Skin of body (tissue), 2 donors: ENCODE results near the gene ABHD17A. TPM values are rescaled to one million over a fixed set of nuclear protein-coding genes. Genes with fewer than 3 reads are reported as not detected.

Experiments used
- DNase-seq: peaks from one replicate; lab custom pipeline; 2025; lab: John Stamatoyannopoulos, UW
- total RNA-seq: library from RNA; depleted of rRNA; stranded (reverse); fragments of >200 nt; gene quantifications from one replicate; pipeline ENCODE4 v1.2.3, GENCODE V29; 2014

The ABHD17A gene
- total RNA-seq, 1 donor from 2014 or later, result 28.3 TPM

GRCh38 chr19:1864480-1865171 is 20.7 kb downstream of the ABHD17A start:
- DNase-seq, result no peak

DNA sequence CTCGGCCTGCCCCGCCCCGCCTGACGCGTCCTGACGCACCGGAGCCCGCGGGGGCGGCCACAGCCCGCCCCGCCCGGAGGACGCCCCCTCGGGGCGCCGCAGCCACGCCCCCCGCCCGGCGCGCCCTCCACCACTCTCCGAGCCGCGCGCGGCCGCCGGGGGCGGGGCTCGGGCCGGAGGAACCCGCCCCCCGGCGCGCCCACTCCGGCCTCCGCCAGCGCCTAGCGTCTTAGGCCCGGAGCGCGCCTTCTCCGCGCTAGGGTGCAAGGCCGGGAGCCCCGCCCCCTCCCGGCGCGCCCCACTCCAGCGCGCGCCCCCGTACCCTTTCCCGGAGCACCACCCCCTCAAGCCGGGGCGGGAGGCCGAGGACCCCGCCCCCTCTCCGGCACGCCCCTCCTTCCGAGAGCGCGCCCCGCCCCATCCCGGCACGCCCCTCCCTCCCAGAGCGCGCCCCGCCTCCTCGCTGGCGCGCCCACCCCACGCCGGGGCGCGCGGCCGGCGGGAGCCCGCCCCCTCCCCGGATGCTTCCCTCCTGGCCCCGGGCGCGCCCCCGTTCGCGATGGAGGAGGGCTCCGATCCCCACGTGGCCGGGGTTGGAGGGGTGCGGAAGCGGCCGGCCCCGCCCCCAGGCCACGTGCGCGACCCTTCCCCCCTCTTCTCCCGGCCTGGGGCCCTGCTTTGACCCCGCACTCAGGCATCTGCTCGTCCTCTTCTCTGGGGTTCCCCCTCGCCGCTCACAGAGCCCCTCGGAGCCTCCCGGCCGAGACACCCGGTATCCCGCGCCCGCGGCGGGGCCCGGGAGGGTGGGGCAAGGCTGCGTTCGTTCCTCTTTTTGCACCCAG is 21.4 kb downstream of the ABHD17A start:
- peak; percentile 91 for DNase-seq

DNA sequence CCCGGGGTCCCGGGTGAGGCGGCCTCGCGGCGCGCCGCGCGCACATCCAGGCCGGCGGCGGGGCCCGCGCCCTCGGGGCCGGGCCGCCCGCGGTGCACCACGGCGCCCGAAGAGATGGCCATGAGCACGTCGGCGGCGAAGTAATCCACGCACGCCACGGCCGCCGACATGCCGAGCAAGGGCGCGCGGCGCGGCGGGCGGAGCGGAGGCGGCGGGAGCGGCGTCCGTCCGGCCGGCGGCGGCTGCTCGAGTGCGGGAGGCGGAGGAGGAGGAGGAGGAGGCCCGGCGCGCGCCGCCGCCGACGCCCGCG is 22.0 kb downstream of the ABHD17A start, which contains the start of gene KLF16:
Gene KLF16, minus strand, starts transcription at position 252 of the 310 bp plus-strand sequence. Its CDS starts 82 bp downstream, at position 170.
- DNase-seq, result no peak

DNA sequence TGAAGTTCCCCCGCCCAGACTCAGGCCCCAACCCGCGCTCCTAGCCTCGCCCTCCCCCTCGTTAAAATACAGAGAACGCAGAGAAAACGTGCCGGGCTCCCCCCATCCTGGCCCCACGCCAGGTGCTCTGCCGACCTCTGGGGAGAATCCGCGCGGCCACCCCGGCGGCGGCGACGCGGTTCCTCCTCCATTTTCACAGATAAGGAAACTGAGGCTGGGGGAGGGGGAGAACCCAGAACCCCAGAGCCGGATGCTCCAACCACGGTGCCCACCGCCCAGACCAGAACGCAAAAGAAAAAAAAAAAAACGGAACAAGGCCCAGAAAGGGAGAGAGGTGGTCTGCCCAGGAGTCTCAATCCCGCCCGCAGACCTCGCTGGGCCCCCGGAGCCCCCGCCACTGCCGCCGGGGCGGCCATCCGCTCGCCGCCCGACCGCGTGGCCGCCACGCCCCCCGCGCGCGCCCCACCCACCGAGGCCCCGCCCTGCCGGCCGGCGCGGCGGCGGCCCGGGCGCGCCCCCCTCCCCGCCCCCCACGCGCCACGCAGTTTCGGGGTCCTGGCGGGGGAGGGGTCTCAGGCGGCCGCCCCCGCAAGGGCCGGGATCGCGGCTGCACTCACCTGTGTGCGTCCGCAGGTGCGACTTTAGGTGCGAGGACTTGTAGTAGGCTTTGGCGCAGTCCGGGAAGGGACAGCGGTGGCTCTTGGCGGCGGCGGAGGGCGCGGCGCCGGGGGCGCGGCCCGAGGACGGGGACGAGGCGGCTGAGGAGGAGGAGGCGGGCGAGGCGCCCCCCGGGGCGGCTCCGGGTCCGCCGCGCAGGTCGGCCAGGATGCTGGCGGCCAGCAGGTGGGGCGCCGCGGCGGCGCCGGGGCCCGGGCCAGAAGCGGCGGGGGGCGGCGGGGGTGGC is 22.6 kb downstream of the ABHD17A start:
- DNase-seq, result no peak

DNA sequence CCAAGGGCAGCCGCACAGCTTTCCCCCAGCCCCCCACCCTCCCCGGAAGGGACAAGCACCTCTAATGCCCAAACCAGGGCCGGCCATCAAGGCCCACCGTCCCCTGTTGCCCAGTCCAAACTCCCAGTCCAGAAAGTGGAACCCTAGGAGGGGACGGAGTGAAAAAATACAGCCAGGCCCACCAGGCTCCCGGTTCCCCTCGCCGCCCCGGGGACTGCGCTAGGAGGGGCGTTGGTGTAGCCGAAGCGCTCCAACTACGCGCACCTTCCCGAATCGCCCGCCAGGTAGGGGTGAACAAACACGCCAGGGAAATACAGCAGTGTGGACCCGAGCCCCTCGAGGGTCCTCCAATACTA is 23.2 kb downstream of the ABHD17A start:
- DNase-seq, result no peak

GRCh38 chr19:1861599-1862031 is 23.7 kb downstream of the ABHD17A start:
- DNase-seq, result no peak

DNA sequence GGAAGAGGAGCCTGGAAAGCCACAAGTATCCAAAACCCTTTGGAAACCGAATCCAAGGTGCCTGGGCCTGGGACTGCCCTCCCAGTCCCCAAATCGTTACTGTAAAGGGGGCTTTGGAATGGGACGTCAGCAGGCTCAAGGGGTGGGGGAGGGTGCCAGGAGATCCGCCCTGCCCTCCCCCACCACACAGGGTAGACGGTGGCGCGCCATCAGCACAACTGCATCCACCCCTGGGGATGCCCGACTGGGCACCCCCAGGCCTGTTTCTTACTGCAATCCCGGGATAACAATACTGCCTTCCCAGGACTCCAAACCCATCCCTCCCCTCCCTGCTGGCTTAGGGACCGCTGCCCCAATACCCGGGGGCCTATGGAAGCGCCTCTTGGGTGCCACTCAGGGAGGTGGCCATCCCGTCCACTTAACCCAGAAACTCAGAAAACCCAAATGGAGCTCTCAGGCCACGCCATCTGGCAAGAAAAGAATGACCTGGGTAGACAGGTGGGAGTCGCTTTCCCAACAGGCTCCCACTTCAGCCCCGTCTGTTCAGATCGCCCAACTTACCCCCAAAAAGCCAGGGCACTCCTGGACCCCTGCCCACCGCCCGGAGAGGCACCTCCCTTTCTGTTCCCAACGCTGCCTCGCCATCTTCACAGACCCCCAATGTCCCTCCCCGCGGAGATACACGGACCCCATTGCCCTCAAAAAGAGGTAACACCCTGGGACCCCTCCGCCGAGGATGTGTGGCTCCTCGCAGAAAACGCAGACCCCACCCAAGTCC is 24.3 kb downstream of the ABHD17A start:
- DNase-seq, result no peak

- peak; percentile 72 for DNase-seq
Observed at GRCh38 chr19:1860042-1860775, 25.1 kb downstream of the ABHD17A start.

- DNase-seq, result no peak
Observed at GRCh38 chr19:1859331-1859781, 25.9 kb downstream of the ABHD17A start.

- DNase-seq, result no peak
Observed at GRCh38 chr19:1858412-1859081, 26.7 kb downstream of the ABHD17A start.

DNA sequence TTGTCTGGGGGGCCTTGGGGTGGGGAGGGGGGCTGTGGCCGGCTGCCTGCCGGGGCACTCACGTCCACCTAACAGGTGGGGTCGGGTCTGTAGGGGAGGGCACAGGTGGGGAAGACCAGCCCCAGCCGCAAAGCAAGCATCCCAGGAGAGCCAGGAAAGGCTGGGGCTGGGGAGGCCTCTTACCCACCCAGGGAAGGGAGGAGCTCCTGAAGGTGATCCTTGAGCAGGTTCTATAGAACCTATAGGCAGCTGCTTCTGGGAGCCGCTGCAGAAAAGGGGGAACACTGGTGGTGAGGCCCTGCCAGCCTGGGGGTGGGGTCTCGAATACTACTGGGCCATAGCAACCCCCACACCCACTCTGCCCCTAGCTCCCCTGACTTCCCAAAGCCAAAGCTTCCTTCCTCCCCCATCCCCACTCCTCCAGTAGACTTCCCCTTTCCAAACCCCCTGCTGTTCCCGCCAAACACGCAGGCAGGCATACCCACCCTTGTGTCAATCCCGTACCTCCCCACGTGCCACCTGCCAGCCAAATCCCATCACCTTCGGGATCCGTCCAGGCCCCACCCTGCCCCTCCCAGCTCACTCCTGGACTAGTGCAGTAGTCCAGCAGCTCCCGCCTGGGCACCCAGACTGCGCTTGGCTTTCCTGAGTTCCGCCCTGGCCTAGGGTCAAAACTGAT is 27.5 kb downstream of the ABHD17A start:
- no peak for DNase-seq

GRCh38 chr19:1856698-1857603 is 28.3 kb downstream of the ABHD17A start:
- DNase-seq, result no peak

GRCh38 chr19:1856345-1856697 is 29.0 kb downstream of the ABHD17A start:
- DNase-seq, result no peak

DNA sequence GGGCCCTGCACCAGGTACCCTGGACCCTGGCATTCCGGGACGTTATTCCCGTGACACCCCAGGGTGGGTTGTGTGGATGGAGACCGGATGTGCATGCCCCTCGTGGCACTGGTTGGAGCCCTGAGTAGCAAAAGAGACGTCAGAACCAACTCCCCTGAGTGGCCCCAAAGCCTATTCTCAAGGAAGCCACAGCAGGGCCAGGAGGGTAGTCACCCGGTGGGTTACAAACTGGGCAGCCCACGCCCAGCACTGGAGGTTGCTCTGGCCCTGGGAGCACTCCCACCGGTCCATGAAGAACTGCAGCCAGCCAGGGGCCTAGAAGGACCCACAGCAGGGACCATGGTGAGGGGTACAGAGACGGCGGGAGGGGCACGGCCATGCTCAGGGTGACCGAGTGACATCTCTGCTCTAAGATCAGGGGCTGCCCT is 29.5 kb downstream of the ABHD17A start:
- no peak for DNase-seq

GRCh38 chr19:1855040-1855827 is 30.1 kb downstream of the ABHD17A start:
- peak; percentile 63 for DNase-seq

- no peak for DNase-seq
Observed at GRCh38 chr19:1854542-1855039, 30.7 kb downstream of the ABHD17A start.

DNA sequence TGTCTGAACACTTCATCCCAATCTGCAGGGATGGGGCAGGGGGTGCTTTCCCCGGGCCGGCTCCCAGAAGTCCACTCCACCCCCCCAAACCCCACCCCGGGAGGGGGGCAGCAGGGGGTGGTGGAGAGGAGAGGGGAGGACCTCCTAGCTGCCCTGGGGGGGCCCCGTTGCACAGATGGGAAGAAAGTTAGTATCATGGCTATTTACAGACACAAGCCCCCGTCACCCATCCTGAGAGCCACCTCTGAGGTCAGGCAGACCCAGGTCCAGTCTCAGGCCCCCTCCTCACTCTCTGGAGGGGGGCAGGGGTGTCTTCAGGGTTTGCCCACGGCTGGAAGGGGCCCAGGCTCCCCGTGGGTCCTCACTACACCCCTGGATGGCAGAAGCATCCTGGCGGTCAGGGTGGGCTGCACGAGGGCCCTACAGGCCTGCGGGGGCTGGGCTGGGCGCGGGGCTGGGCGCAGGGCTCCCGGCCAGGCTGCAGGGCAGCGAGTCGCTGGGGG is 31.2 kb downstream of the ABHD17A start:
- DNase-seq, result no peak
